ENCODE data around the gene BSCL2.
"Not testable (repeated sequence)": the region's sequence is repeated elsewhere in the genome, so short reads cannot be mapped to it uniquely, and the experiment has no call there.

BSCL2 gene

GRCh38 chr11:62707277-62707861, at the start of gene BSCL2, which contains the start of gene GNG3:
Gene BSCL2 (minus strand): TSS chr11:62707424. CDS start chr11:62707195, 229 bp downstream.
Gene GNG3 (plus strand): TSS chr11:62707676. CDS start chr11:62708296, 620 bp downstream.
- no peak for DNase-seq

GRCh38 chr11:62755086-62755615, 47.9 kb upstream of the BSCL2 start:
- DNase-seq = no peak

- DNase-seq = peak; percentile 93
Observed at GRCh38 chr11:62753736-62754603, 46.7 kb upstream of the BSCL2 start, which contains the start of gene ZBTB3. Gene ZBTB3 (minus strand): TSS chr11:62754160. CDS start chr11:62753664, 496 bp downstream.

- DNase-seq = peak; percentile 21
Observed at GRCh38 chr11:62752994-62753735, 45.9 kb upstream of the BSCL2 start.

- DNase-seq = no peak
Observed at GRCh38 chr11:62752177-62752785, 45.1 kb upstream of the BSCL2 start.

GRCh38 chr11:62749931-62750330, 42.7 kb upstream of the BSCL2 start:
- DNase-seq = not testable (repeated sequence)

GRCh38 chr11:62747475-62748160, 40.4 kb upstream of the BSCL2 start:
- no peak for DNase-seq

GRCh38 chr11:62737196-62737595, 30.0 kb upstream of the BSCL2 start:
- DNase-seq = no peak

GRCh38 chr11:62732830-62733229, 25.6 kb upstream of the BSCL2 start:
- no peak for DNase-seq

- DNase-seq = not testable (repeated sequence)
Observed at GRCh38 chr11:62730076-62730475, 22.9 kb upstream of the BSCL2 start.

- peak; percentile 79 for DNase-seq
Observed at GRCh38 chr11:62728171-62728988, 21.2 kb upstream of the BSCL2 start, which contains the start of gene TTC9C. Gene TTC9C (plus strand): TSS chr11:62728486. CDS start chr11:62728849, 363 bp downstream.

- peak; percentile 78 for DNase-seq
Observed at GRCh38 chr11:62727872-62728170, 20.6 kb upstream of the BSCL2 start.

GRCh38 chr11:62727165-62727871, 20.1 kb upstream of the BSCL2 start, which contains the start of gene HNRNPUL2:
Gene HNRNPUL2 (minus strand): TSS chr11:62727457. CDS start chr11:62727156, 301 bp downstream.
- peak; percentile 98 for DNase-seq

GRCh38 chr11:62726915-62727164, 19.6 kb upstream of the BSCL2 start:
- DNase-seq = no peak

- no peak for DNase-seq
Observed at GRCh38 chr11:62726156-62726914, 19.1 kb upstream of the BSCL2 start.

- DNase-seq = no peak
Observed at GRCh38 chr11:62725646-62726045, 18.4 kb upstream of the BSCL2 start.

- DNase-seq = peak; percentile 1
Observed at GRCh38 chr11:62724171-62724570, 16.9 kb upstream of the BSCL2 start.

- no peak for DNase-seq
Observed at GRCh38 chr11:62721994-62722393, 14.8 kb upstream of the BSCL2 start.

- DNase-seq = no peak
Observed at GRCh38 chr11:62719302-62719978, 12.2 kb upstream of the BSCL2 start.
